B cell (primary cell): ENCODE measurements around the gene PRR35. TPM values are rescaled to one million over a fixed set of nuclear protein-coding genes. Genes with fewer than 3 reads are reported as not detected.
A peak's percentile ranks its signal among the peaks of the same experiment; 100 is the strongest.

ENCODE experiments used
- ATAC-seq: fragments of 200-7000 bp; cut with Tn5 transposase; one replicate; pipeline ENCODE4 v1.10.0; 2021; ENCODE audit warnings: low read depth, mild to moderate bottlenecking, moderate number of reproducible peaks, moderate library complexity
- CTCF ChIA-PET: fragments of 350-600 bp; sonication (Branson Sonifier 250); formaldehyde crosslinking; loops from one replicate; lab custom pipeline; 2021; ENCODE audit warnings: antibody characterized with exemption, inconsistent platforms; lab: Charles Lee
- POLR2A ChIA-PET: fragments of 350-600 bp; sonication (Branson Sonifier 250); formaldehyde crosslinking; loops from one replicate; lab custom pipeline; 2021; ENCODE audit warnings: antibody characterized with exemption; lab: Charles Lee
- DNase-seq: peaks from one replicate; pipeline ENCODE4 v3.0.0; 2013
- H2AFZ ChIP-seq: 2 replicates; pipeline ENCODE4 v1.6.1; 2012; ENCODE audit warnings: mild to moderate bottlenecking, low read depth, low read length; ENCODE audit not compliant: insufficient read depth, poor library complexity, severe bottlenecking
- H3K27ac ChIP-seq, 2 donors: 1 replicate in 1 of 2; 2 replicates in 1 of 2; pipeline ENCODE4 v1.5.1; 2012 to 2013; ENCODE audit warnings: low read length in 2 of 2, mild to moderate bottlenecking in 2 of 2, moderate library complexity in 1 of 2
- H3K27me3 ChIP-seq, 4 experiments: fragments of 200-600 bp in 1 of 4; sonication (generic) in 1 of 4; replicated peaks in 1 of 4; 1 replicate in 2 of 4; 2 replicates in 2 of 4; pipeline versions ENCODE4 v1.6.1 to v1.7.0; 2013 to 2016; ENCODE audit warnings: low read length in 3 of 4, mild to moderate bottlenecking in 2 of 4, mixed read lengths in 1 of 4, moderate library complexity in 1 of 4; ENCODE audit not compliant: insufficient read depth in 4 of 4, control insufficient read depth in 3 of 4; ENCODE audit errors: control extremely low read depth in 1 of 4
- H3K36me3 ChIP-seq, 2 experiments: replicated peaks in 1 of 2; 1 replicate in 1 of 2; 2 replicates in 1 of 2; pipeline versions ENCODE4 v1.6.1 to v1.7.1; 2013; ENCODE audit warnings: low read length in 1 of 2; ENCODE audit not compliant: insufficient read depth in 2 of 2, control insufficient read depth in 1 of 2; ENCODE audit errors: control extremely low read depth in 1 of 2, extremely low read depth in 1 of 2
- H3K4me1 ChIP-seq, 2 donors: fragments of 200-600 bp in 1 of 2; sonication (generic) in 1 of 2; 1 replicate in 1 of 2; 2 replicates in 1 of 2; pipeline versions ENCODE4 v1.5.1 to v1.6.1; 2013 to 2017; ENCODE audit warnings: low read length in 2 of 2; ENCODE audit not compliant: control insufficient read depth in 2 of 2, insufficient read depth in 2 of 2
- H3K4me2 ChIP-seq: replicated peaks from 2 replicates; pipeline ENCODE3; 2012; ENCODE audit warnings: mild to moderate bottlenecking, low read depth, low read length; ENCODE audit not compliant: poor library complexity, severe bottlenecking
- H3K4me3 ChIP-seq, 5 experiments: fragments of 200-600 bp in 1 of 5; sonication (generic) in 1 of 5; 1 replicate in 3 of 5; 2 replicates in 2 of 5; pipeline versions ENCODE4 v1.5.1 to v1.7.0; 2011 to 2016; ENCODE audit warnings: low read length in 4 of 5, mild to moderate bottlenecking in 4 of 5, low read depth in 2 of 5, control low read depth in 1 of 5, moderate library complexity in 1 of 5; ENCODE audit not compliant: insufficient read depth in 1 of 5; ENCODE audit errors: control extremely low read depth in 1 of 5, extremely low read depth in 1 of 5
- H3K79me2 ChIP-seq: fragments of 200-600 bp; sonication (generic); one replicate; pipeline ENCODE4 v1.6.0; 2016; ENCODE audit warnings: low read length; ENCODE audit not compliant: control insufficient read depth, insufficient read depth
- H3K9ac ChIP-seq: fragments of 200-600 bp; sonication (generic); 2 replicates; pipeline ENCODE4 v1.6.1; 2017; ENCODE audit warnings: mild to moderate bottlenecking, low read length, moderate library complexity
- H3K9me3 ChIP-seq, 3 donors: one replicate each; pipeline versions ENCODE4 v1.6.1 to v1.7.1; 2013; ENCODE audit warnings: low read length in 2 of 3; ENCODE audit not compliant: control insufficient read depth in 2 of 3, insufficient read depth in 1 of 3; ENCODE audit errors: control extremely low read depth in 1 of 3
- H4K20me1 ChIP-seq: 2 replicates; pipeline ENCODE4 v1.6.0; 2012; ENCODE audit warnings: mild to moderate bottlenecking, low read length; ENCODE audit not compliant: insufficient read depth, control insufficient read depth, poor library complexity, severe bottlenecking
- H3K27ac Mint-ChIP-seq: one replicate; pipeline ENCODE4 v1.8.0; 2021; ENCODE audit warnings: mixed read lengths
- H3K27me3 Mint-ChIP-seq: one replicate; pipeline ENCODE4 v1.8.0; 2021; ENCODE audit warnings: mixed read lengths
- H3K4me1 Mint-ChIP-seq: one replicate; pipeline ENCODE4 v1.8.0; 2021; ENCODE audit warnings: mixed read lengths
- H3K4me3 Mint-ChIP-seq: one replicate; pipeline ENCODE4 v1.8.0; 2021; ENCODE audit warnings: mixed read lengths
- H3K9me3 Mint-ChIP-seq: one replicate; pipeline ENCODE4 v1.8.0; 2022; ENCODE audit warnings: mixed read lengths; ENCODE audit not compliant: insufficient read depth
- CTCF ChIP-seq: fragments of 200-600 bp; IDR thresholded peaks from one replicate; pipeline ENCODE4 v1.8.0; 2022; ENCODE audit warnings: antibody characterized with exemption, mild to moderate bottlenecking
- EZH2 ChIP-seq: IDR thresholded peaks from 2 replicates; pipeline ENCODE4 v1.6.1; 2012; ENCODE audit warnings: borderline replicate concordance, low read depth, mild to moderate bottlenecking, moderate library complexity, low read length; ENCODE audit not compliant: insufficient read depth, poor library complexity, severe bottlenecking
- WGBS: methylation state at CpG from one replicate; pipeline ENCODE4 v1.1.5; 2013; ENCODE audit warnings: missing lambda C conversion rate; ENCODE audit not compliant: insufficient coverage; 5-methylcytosine and 5-hydroxymethylcytosine counted together
- intact Hi-C: fragments of 100-400 bp; cut with micrococcal nuclease; formaldehyde crosslinking; loops from one replicate; pipeline ENCODE4 v1.10.0; 2022
- polyA plus RNA-seq: library from polyadenylated mRNA; depleted of rRNA; stranded (reverse); fragments of >200 nt; gene quantifications from 2 replicates; pipeline ENCODE4 v1.2.3, GENCODE V29; 2012
- total RNA-seq, 2 donors: library from RNA; stranded (reverse); fragments of 120-200 nt in 1 of 2; gene quantifications; 1 replicate in 1 of 2; 2 replicates in 1 of 2; pipeline versions ENCODE4 v1.2.3 to v1.2.4, GENCODE V29; 2013 to 2022

The PRR35 gene
- total and polyA plus RNA-seq, 2 donors (not counting 1 experiment from before 2014, with no cell fraction given), result not detected

GRCh38 chr16:589658-590187 is 29.5 kb downstream of the PRR35 start, which contains the start of gene RAB40C:
Gene RAB40C, plus strand, starts transcription at chr16:590066. Its CDS starts 226 bp downstream, at chr16:590292.
- POLR2A ChIA-PET, result interaction anchor here (1.2 kb wide), 1 partner anchor 46 kb away, joined by 3 read pairs; the partner anchor contains the start of gene METTL26
- Mint-ChIP-seq H3K27ac (peak within 1 kb of the TSS; percentile 99), H3K4me3 (peak within 1 kb of the TSS; percentile 94), H3K27me3 (no peaks in the 10 kb centered on the region), H3K9me3 (no peaks in the 10 kb centered on the region), H3K4me1 (peaks cover 50% of the 10 kb centered on the region)
- Histone ChIP-seq H3K27ac (peak within 1 kb of the TSS; percentile 85 to 88), H4K20me1 (peaks cover 47% of the 10 kb centered on the region), H3K4me2 (peak within 1 kb of the TSS; percentile 94), H3K4me1 (peaks cover 14 to 30% of the 10 kb centered on the region in 2 donors), H3K79me2 (peaks cover 57% of the 10 kb centered on the region), H3K9me3 (no peaks in the 10 kb centered on the region), H2AFZ (peak within 1 kb of the TSS; percentile 96), H3K9ac (peak within 1 kb of the TSS; percentile 82), H3K36me3 (no peaks in the 10 kb centered on the region), H3K4me3 (peak within 1 kb of the TSS; percentile 66 to 89 (median 78)), H3K27me3 (peaks cover 0 to 2% (median 0%) of the 10 kb centered on the region in 4 experiments)
- CTCF ChIA-PET, result interaction anchor here (0.8 kb wide), 1 partner anchor 47 kb away, joined by 3 read pairs; the partner anchor contains the start of gene METTL26
- WGBS, result under 1% methylated on average over 67 of the region's 67 CpGs
- ATAC-seq, result peak; percentile 84
- TF ChIP-seq EZH2, result no peak
- no peak for TF ChIP-seq CTCF
- intact Hi-C loops, result loop anchor here (1.0 to 5.0 kb wide), 6 partner anchors 10 to 187 kb away; partner anchors contain the start of genes CAPN15, DECR2, METTL26 and WDR90
- peak; percentile 100 for DNase-seq
